ENCODE measurements around the gene FCHO1. TPM values are rescaled to one million over a fixed set of nuclear protein-coding genes. Genes with fewer than 3 reads are reported as not detected.

Gene FCHO1, protein sequence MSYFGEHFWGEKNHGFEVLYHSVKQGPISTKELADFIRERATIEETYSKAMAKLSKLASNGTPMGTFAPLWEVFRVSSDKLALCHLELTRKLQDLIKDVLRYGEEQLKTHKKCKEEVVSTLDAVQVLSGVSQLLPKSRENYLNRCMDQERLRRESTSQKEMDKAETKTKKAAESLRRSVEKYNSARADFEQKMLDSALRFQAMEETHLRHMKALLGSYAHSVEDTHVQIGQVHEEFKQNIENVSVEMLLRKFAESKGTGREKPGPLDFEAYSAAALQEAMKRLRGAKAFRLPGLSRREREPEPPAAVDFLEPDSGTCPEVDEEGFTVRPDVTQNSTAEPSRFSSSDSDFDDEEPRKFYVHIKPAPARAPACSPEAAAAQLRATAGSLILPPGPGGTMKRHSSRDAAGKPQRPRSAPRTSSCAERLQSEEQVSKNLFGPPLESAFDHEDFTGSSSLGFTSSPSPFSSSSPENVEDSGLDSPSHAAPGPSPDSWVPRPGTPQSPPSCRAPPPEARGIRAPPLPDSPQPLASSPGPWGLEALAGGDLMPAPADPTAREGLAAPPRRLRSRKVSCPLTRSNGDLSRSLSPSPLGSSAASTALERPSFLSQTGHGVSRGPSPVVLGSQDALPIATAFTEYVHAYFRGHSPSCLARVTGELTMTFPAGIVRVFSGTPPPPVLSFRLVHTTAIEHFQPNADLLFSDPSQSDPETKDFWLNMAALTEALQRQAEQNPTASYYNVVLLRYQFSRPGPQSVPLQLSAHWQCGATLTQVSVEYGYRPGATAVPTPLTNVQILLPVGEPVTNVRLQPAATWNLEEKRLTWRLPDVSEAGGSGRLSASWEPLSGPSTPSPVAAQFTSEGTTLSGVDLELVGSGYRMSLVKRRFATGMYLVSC
- total RNA-seq, result 10 to 100 TPM in 1 of 4 donors, 1 to 10 TPM in 2, under 1 TPM in 1; 0.60 to 26.9 (median 3.8) TPM

GRCh38 chr19:17751103-17751911, at the start of gene FCHO1:
Gene FCHO1, plus strand, starts transcription at chr19:17751477. Its CDS starts 3,688 bp downstream, at chr19:17755165.
- in situ Hi-C loops (cut with MboI; ENCODE audit: low pct_ligation_motif_present in 1 of 4, low pct_unique_long_range_greater_than_20kb in 1 of 4, low sequenced_read_pairs in 3 of 4), result no loop called here
- Histone ChIP-seq H3K27ac (peak within 1 kb of the TSS; percentile 27 to 76 (median 59)), H3K4me1 (peaks cover 0 to 20% (median 7%) of the 10 kb centered on the region in 4 donors), H3K4me3 (peak within 1 kb of the TSS in 2 of 4 donors; percentile 4 to 10), H3K27me3 (no peaks in the 10 kb centered on the region), H3K9me3 (no peaks in the 10 kb centered on the region), H3K36me3 (no peaks in the 10 kb centered on the region)
- DNase-seq, result peak; percentile 80
- intact Hi-C loops (cut with DNase I; ENCODE audit: low total_unique reads), result no loop called here
- TF ChIP-seq CTCF (IDR thresholded peaks at IDR 0.05) (no peak), POLR2AphosphoS5 (IDR thresholded peaks at IDR 0.05) (peak in 1 of 3 donors; percentile 25), POLR2A (IDR thresholded peaks at IDR 0.05) (no peak)
- 35% methylated on average over 28 of the region's 28 CpGs; no CpG with 5 or more reads in 1 of the 2 donors for WGBS, 2 donors (ENCODE audit: low coverage in 1 of 2)

GRCh38 chr19:17703824-17704463, 47.3 kb upstream of the FCHO1 start:
- intact Hi-C loops (cut with DNase I; ENCODE audit: low total_unique reads), result loop anchor here (5.0 kb wide), 2 partner anchors 63 to 153 kb away; partner anchors contain the start of gene RPL18A
- H3K4me1 ChIP-seq, result no peaks in the 10 kb centered on the region
- peak; percentile 67 for DNase-seq
- TF ChIP-seq CTCF (IDR thresholded peaks at IDR 0.05) (peak; percentile 80 to 89 (median 84)), POLR2AphosphoS5 (IDR thresholded peaks at IDR 0.05) (no peak), POLR2A (IDR thresholded peaks at IDR 0.05) (no peak), EP300 (IDR thresholded peaks at IDR 0.05; ENCODE audit: low read depth) (no peak)
- no peaks in the 10 kb centered on the region for H3K36me3 ChIP-seq
- 10 to 40% methylated on average over 4 to 11 of the region's 11 CpGs for WGBS, 2 donors (ENCODE audit: low coverage in 1 of 2)
- in situ Hi-C loops (cut with MboI; ENCODE audit: low pct_ligation_motif_present in 1 of 4, low pct_unique_long_range_greater_than_20kb in 1 of 4, low sequenced_read_pairs in 3 of 4), result loop anchor here in 3 of 4 donors (10.0 to 25.0 kb wide), 3 partner anchors 61 to 158 kb away; partner anchors contain the start of genes RPL18A (in 1 of the 3) and SLC5A5 (in 1 of the 3)
- no peaks in the 10 kb centered on the region for H3K9me3 ChIP-seq
- H3K27me3 ChIP-seq, result peaks cover 4% of the 10 kb centered on the region
- H3K27ac ChIP-seq, result no peak overlapping the region
- no peak overlapping the region for H3K4me3 ChIP-seq

DNA sequence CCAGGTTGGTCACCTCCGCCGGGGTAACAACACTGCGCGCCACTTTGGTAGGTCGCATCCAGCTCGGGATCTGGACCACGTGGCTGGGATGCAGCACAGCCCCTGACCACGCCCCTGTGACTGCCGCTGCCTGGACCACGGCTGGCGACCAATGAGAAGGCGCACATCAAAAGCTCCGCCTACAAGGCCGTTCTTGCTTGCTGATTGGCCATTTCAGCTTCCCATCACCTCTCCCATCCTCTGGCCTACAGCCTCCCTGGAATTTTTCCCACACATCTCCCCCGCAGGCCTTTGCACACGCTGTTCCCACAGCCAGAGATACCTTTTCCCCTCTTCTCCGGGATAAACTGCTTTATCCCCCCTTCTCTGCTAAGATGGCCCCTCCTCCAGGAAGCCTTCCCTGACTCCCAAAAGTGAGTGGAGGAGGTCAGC, 44.5 kb upstream of the FCHO1 start:
- no peaks in the 10 kb centered on the region for H3K4me1 ChIP-seq
- TF ChIP-seq EP300 (IDR thresholded peaks at IDR 0.05; ENCODE audit: low read depth) (no peak), CTCF (IDR thresholded peaks at IDR 0.05) (no peak), POLR2A (IDR thresholded peaks at IDR 0.05) (no peak), POLR2AphosphoS5 (IDR thresholded peaks at IDR 0.05) (no peak)
- no peak for DNase-seq
- in situ Hi-C loops (cut with MboI; ENCODE audit: low pct_ligation_motif_present in 1 of 4, low pct_unique_long_range_greater_than_20kb in 1 of 4, low sequenced_read_pairs in 3 of 4), result loop anchor here in 3 of 4 donors (10.0 to 25.0 kb wide), 3 partner anchors 58 to 156 kb away; partner anchors contain the start of genes RPL18A (in 1 of the 3) and SLC5A5 (in 1 of the 3)
- H3K27ac ChIP-seq, result no peak overlapping the region
- H3K36me3 ChIP-seq, result no peaks in the 10 kb centered on the region
- WGBS, 2 donors (ENCODE audit: low coverage in 1 of 2), result 30 to 47% methylated on average over 3 to 17 of the region's 17 CpGs
- H3K9me3 ChIP-seq, result no peaks in the 10 kb centered on the region
- no peaks in the 10 kb centered on the region for H3K27me3 ChIP-seq
- intact Hi-C loops (cut with DNase I; ENCODE audit: low total_unique reads), result no loop called here
- H3K4me3 ChIP-seq, result no peak overlapping the region

Measured in transverse colon (tissue), 4 donors.